ENCODE measurements around the gene POP5.

POP5 gene

GRCh38 chr12:120574106-120574505 is 7.1 kb downstream of the POP5 start:
- TF ChIP-seq TEAD4 (IDR thresholded peaks at IDR 0.05) (no peak), TCF12 (IDR thresholded peaks at IDR 0.05; ENCODE audit: low read depth) (no peak), RAD21 (IDR thresholded peaks at IDR 0.05; ENCODE audit: low read depth) (no peak), FOXM1 (IDR thresholded peaks at IDR 0.05; ENCODE audit: borderline replicate concordance, low read depth) (no peak), EP300 (IDR thresholded peaks at IDR 0.05; ENCODE audit: borderline replicate concordance) (no peak), REST (IDR thresholded peaks at IDR 0.05; ENCODE audit: low read depth) (no peak), CREB1 (IDR thresholded peaks at IDR 0.05; ENCODE audit: low read depth) (no peak), NFIC (IDR thresholded peaks at IDR 0.05) (no peak), CEBPB (IDR thresholded peaks at IDR 0.05) (no peak), TAF1 (IDR thresholded peaks at IDR 0.05; ENCODE audit: low read depth) (no peak), ZBTB7A (IDR thresholded peaks at IDR 0.05; ENCODE audit: low read depth) (no peak), YY1 (IDR thresholded peaks at IDR 0.05; ENCODE audit: low read depth) (no peak), EGR1 (IDR thresholded peaks at IDR 0.05) (no peak)
- TF ChIP-seq, protein P1, sequence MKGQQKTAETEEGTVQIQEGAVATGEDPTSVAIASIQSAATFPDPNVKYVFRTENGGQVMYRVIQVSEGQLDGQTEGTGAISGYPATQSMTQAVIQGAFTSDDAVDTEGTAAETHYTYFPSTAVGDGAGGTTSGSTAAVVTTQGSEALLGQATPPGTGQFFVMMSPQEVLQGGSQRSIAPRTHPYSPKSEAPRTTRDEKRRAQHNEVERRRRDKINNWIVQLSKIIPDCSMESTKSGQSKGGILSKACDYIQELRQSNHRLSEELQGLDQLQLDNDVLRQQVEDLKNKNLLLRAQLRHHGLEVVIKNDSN (IDR thresholded peaks at IDR 0.05) = no peak
- TF ChIP-seq, protein P2, sequence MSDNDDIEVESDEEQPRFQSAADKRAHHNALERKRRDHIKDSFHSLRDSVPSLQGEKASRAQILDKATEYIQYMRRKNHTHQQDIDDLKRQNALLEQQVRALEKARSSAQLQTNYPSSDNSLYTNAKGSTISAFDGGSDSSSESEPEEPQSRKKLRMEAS (IDR thresholded peaks at IDR 0.05) = no peak

DNA sequence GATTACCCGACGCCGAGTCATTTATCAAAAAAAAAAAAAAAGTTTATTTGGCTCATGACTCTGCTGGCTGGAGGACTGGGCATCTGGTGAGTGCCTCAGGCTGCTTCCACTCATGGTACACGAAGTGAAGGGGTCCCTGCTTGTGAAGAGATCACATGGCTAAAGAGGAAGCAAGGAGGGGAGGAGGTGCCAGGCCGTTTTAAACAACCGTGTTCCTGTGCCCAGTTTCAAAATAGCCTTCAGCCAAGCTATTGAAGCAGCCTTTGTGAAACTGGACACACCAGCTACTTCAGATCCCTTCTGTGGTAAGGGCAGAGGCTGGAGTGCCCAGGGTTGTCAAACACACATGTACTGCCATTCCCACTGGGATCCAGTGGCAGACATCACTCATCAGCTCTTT is 7.6 kb downstream of the POP5 start:
- TF ChIP-seq, protein P2 (IDR thresholded peaks at IDR 0.05) = no peak

GRCh38 chr12:120571299-120571698 is 9.9 kb downstream of the POP5 start:
- TF ChIP-seq TEAD4 (IDR thresholded peaks at IDR 0.05) (no peak), RAD21 (IDR thresholded peaks at IDR 0.05; ENCODE audit: low read depth) (no peak), NFIC (IDR thresholded peaks at IDR 0.05) (no peak), CREB1 (IDR thresholded peaks at IDR 0.05; ENCODE audit: low read depth) (no peak), TAF1 (IDR thresholded peaks at IDR 0.05; ENCODE audit: low read depth) (no peak), TCF12 (IDR thresholded peaks at IDR 0.05; ENCODE audit: low read depth) (no peak), ZBTB7A (IDR thresholded peaks at IDR 0.05; ENCODE audit: low read depth) (no peak), EGR1 (IDR thresholded peaks at IDR 0.05) (no peak)

DNA sequence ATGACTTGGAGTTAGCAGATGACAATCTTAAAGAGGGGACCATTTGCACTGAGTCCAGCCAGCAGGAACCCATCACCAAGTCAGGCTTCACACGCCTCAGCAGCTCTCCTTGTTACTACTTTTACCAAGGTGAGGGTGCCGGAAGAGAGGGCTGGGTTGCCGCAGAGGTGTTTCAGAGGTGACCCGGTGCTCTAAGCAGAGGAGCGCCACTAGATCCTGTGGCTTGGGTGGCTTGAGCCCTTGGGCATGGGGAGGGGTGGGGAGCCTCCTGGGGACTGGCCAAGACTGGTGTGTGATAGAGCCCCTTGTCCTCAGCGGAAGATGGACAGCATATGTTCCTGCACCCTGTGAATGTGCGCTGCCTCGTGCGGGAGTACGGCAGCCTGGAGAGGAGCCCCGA is 17.7 kb downstream of the POP5 start:
- TF ChIP-seq TEAD4 (IDR thresholded peaks at IDR 0.05) = no peak

- TF ChIP-seq, protein P1 (IDR thresholded peaks at IDR 0.05) = no peak
- no peak for TF ChIP-seq EGR1 (IDR thresholded peaks at IDR 0.05)
- TF ChIP-seq CREB1 (IDR thresholded peaks at IDR 0.05; ENCODE audit: low read depth) = no peak
- no peak for TF ChIP-seq ZBTB7A (IDR thresholded peaks at IDR 0.05; ENCODE audit: low read depth)
- TF ChIP-seq TCF12 (IDR thresholded peaks at IDR 0.05; ENCODE audit: low read depth) = no peak
- TF ChIP-seq CEBPB (IDR thresholded peaks at IDR 0.05) = no peak
- TF ChIP-seq TAF1 (IDR thresholded peaks at IDR 0.05; ENCODE audit: low read depth) = no peak
- no peak for TF ChIP-seq FOXM1 (IDR thresholded peaks at IDR 0.05; ENCODE audit: borderline replicate concordance, low read depth)
- TF ChIP-seq YY1 (IDR thresholded peaks at IDR 0.05; ENCODE audit: low read depth) = no peak
Observed at GRCh38 chr12:120562906-120563305, 18.3 kb downstream of the POP5 start.

GRCh38 chr12:120557589-120557988 is 23.6 kb downstream of the POP5 start:
- TF ChIP-seq TEAD4 (IDR thresholded peaks at IDR 0.05) (no peak), EGR1 (IDR thresholded peaks at IDR 0.05) (no peak), RAD21 (IDR thresholded peaks at IDR 0.05; ENCODE audit: low read depth) (no peak), FOXM1 (IDR thresholded peaks at IDR 0.05; ENCODE audit: borderline replicate concordance, low read depth) (no peak), NFIC (IDR thresholded peaks at IDR 0.05) (no peak), ZBTB7A (IDR thresholded peaks at IDR 0.05; ENCODE audit: low read depth) (no peak), REST (IDR thresholded peaks at IDR 0.05; ENCODE audit: low read depth) (no peak), CREB1 (IDR thresholded peaks at IDR 0.05; ENCODE audit: low read depth) (no peak), EP300 (IDR thresholded peaks at IDR 0.05; ENCODE audit: borderline replicate concordance) (no peak), TAF1 (IDR thresholded peaks at IDR 0.05; ENCODE audit: low read depth) (no peak), YY1 (IDR thresholded peaks at IDR 0.05; ENCODE audit: low read depth) (no peak), CEBPB (IDR thresholded peaks at IDR 0.05) (no peak)
- TF ChIP-seq, protein P2 (IDR thresholded peaks at IDR 0.05) = no peak
- TF ChIP-seq, protein P1 (IDR thresholded peaks at IDR 0.05) = no peak
